ENCODE data around the gene HECW1. TPM values are rescaled to one million over a fixed set of nuclear protein-coding genes. Genes with fewer than 3 reads are reported as not detected.

The HECW1 gene
- total and polyA plus RNA-seq, 2 of the 13 experiments (the other 11 are each of a cell fraction or from before 2014, with no cell fraction given) = not detected

- TF ChIP-seq SIX4 (CRISPR knock-in tag; IDR thresholded peaks at IDR 0.05) (no peak), SNAI1 (CRISPR knock-in tag; IDR thresholded peaks at IDR 0.05; ENCODE audit: borderline replicate concordance) (no peak), RXRA (CRISPR knock-in tag; IDR thresholded peaks at IDR 0.05) (peak; percentile 55), ZNF546 (CRISPR knock-in tag; conservative IDR thresholded peaks at IDR 0.05) (peak; percentile 19; the same call in 1 of the 2 replicates), ZNF607 (CRISPR knock-in tag; IDR thresholded peaks at IDR 0.05; ENCODE audit: borderline replicate concordance) (peak; percentile 48; the same call in 1 of the 2 replicates), ZNF687 (CRISPR knock-in tag; IDR thresholded peaks at IDR 0.05) (peak; percentile 68), BATF2 (CRISPR knock-in tag; IDR thresholded peaks at IDR 0.05) (no peak), SIN3A (IDR thresholded peaks at IDR 0.05; ENCODE audit: borderline replicate concordance, low read depth, low read length) (peak; percentile 84; the same call in 1 of the 2 replicates), ZNF768 (CRISPR knock-in tag; IDR thresholded peaks at IDR 0.05) (peak; percentile 48; the same call in 1 of the 2 replicates), ZEB1 (IDR thresholded peaks at IDR 0.05; ENCODE audit: insufficient replicate concordance, low read depth) (peak; percentile 81), KLF12 (CRISPR knock-in tag; IDR thresholded peaks at IDR 0.05; ENCODE audit: borderline replicate concordance) (peak; percentile 39; the same call in 1 of the 2 replicates), ZNF784 (CRISPR knock-in tag; IDR thresholded peaks at IDR 0.05; ENCODE audit: borderline replicate concordance) (no peak), UBTF (CRISPR knock-in tag; IDR thresholded peaks at IDR 0.05) (peak; percentile 88; the same call in 1 of the 2 replicates), XRCC5 (optimal IDR thresholded peaks at IDR 0.05; ENCODE audit: low read length) (peak; percentile 92), CSRNP1 (CRISPR knock-in tag; IDR thresholded peaks at IDR 0.05) (no peak)
- TF ChIP-seq, protein P1, sequence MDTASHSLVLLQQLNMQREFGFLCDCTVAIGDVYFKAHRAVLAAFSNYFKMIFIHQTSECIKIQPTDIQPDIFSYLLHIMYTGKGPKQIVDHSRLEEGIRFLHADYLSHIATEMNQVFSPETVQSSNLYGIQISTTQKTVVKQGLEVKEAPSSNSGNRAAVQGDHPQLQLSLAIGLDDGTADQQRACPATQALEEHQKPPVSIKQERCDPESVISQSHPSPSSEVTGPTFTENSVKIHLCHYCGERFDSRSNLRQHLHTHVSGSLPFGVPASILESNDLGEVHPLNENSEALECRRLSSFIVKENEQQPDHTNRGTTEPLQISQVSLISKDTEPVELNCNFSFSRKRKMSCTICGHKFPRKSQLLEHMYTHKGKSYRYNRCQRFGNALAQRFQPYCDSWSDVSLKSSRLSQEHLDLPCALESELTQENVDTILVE (CRISPR knock-in tag; IDR thresholded peaks at IDR 0.05) = peak; percentile 52; the same call in 1 of the 2 replicates
Observed at GRCh38 chr7:43582503-43583423, 470.3 kb downstream of the HECW1 start, which contains the start of gene STK17A (continued).

Measured in HepG2 (cell line).